HepG2 (cell line): ENCODE results near the gene RUSF1. TPM values are rescaled to one million over a fixed set of nuclear protein-coding genes. Genes with fewer than 3 reads are reported as not detected.

Experiments used
- CENPX ChIP-seq: sonication (generic); formaldehyde crosslinking; IDR thresholded peaks from 2 replicates; pipeline ENCODE4 v1.9.0; 2021; ENCODE audit warnings: mild to moderate bottlenecking, missing genetic modification reagents, moderate library complexity
- NCOA1 ChIP-seq: sonication (generic); formaldehyde crosslinking; IDR thresholded peaks from 2 replicates; pipeline ENCODE4 v1.9.0; 2021; ENCODE audit warnings: missing genetic modification reagents
- NONO ChIP-seq, 2 experiments: fragments of 450-650 bp in 1 of 2; sonication (generic) in 1 of 2; formaldehyde crosslinking in 1 of 2; IDR thresholded peaks in 1 of 2; conservative IDR thresholded peaks in 1 of 2; 2 replicates each; pipeline versions ENCODE4 v1.6.1 to v1.8.0; 2017 to 2022; ENCODE audit warnings: mild to moderate bottlenecking in 1 of 2, missing genetic modification reagents in 1 of 2, moderate library complexity in 1 of 2
- SKI ChIP-seq: fragments of 450-650 bp; IDR thresholded peaks from one replicate; pipeline ENCODE4 v1.6.1; 2018; ENCODE audit warnings: mild to moderate bottlenecking; ENCODE audit not compliant: partially characterized antibody
- TEAD2 ChIP-seq: sonication (generic); formaldehyde crosslinking; IDR thresholded peaks from 2 replicates; pipeline ENCODE4 v1.9.0; 2021; ENCODE audit warnings: missing genetic modification reagents
- ZBTB7B ChIP-seq: sonication (generic); formaldehyde crosslinking; IDR thresholded peaks from 2 replicates; pipeline ENCODE4 v1.4.0; 2020; ENCODE audit warnings: missing genetic modification reagents
- ZFP37 ChIP-seq: sonication (generic); formaldehyde crosslinking; IDR thresholded peaks from 2 replicates; pipeline ENCODE4 v1.4.0; 2020; ENCODE audit warnings: missing genetic modification reagents, borderline replicate concordance
- ZMYM4 ChIP-seq: sonication (generic); formaldehyde crosslinking; IDR thresholded peaks from 2 replicates; pipeline ENCODE4 v1.8.1; 2023; ENCODE audit warnings: mild to moderate bottlenecking, missing genetic modification reagents
- ZNF274 ChIP-seq: sonication (generic); formaldehyde crosslinking; IDR thresholded peaks from 2 replicates; pipeline ENCODE4 v1.5.1; 2020; ENCODE audit warnings: mild to moderate bottlenecking, missing genetic modification reagents
- ZNF577 ChIP-seq: sonication (generic); formaldehyde crosslinking; IDR thresholded peaks from 2 replicates; pipeline ENCODE4 v1.4.0; 2020; ENCODE audit warnings: mild to moderate bottlenecking, low read depth, missing genetic modification reagents, borderline replicate concordance
- ZNF589 ChIP-seq: sonication (generic); formaldehyde crosslinking; conservative IDR thresholded peaks from 2 replicates; pipeline ENCODE4 v1.8.0; 2022; ENCODE audit warnings: mild to moderate bottlenecking, moderate library complexity, missing genetic modification reagents
- ZSCAN30 ChIP-seq: sonication (generic); formaldehyde crosslinking; IDR thresholded peaks from 2 replicates; pipeline ENCODE4 v1.5.0; 2020; ENCODE audit warnings: mild to moderate bottlenecking, missing genetic modification reagents
- polyA plus RNA-seq, 8 experiments: library from polyadenylated mRNA; depleted of rRNA in 3 of 8; stranded (reverse) in 7 of 8; unstranded in 1 of 8; fragments of >200 nt; fragmentation: Illumina TruSeq in 4 of 8; extraction: Trizol in 4 of 8; gene quantifications; 2 replicates each; pipeline versions ENCODE4 v1.2.1 to v1.2.3, GENCODE V29; 2011 to 2016; ENCODE audit warnings: low read depth in 4 of 8, missing spikeins in 1 of 8, mixed read lengths in 1 of 8; ENCODE audit not compliant: insufficient read depth in 1 of 8
- total RNA-seq, 5 experiments: library from RNA; depleted of rRNA; stranded (reverse); fragments of >200 nt; fragmentation: Illumina TruSeq; extraction: Trizol; gene quantifications; 2 replicates each; pipeline ENCODE4 v1.2.3, GENCODE V29; 2016; ENCODE audit warnings: low read depth in 1 of 5
- TF ChIP-seq, protein P1 (sequence below): sonication (generic); formaldehyde crosslinking; IDR thresholded peaks from 2 replicates; pipeline ENCODE4 v1.4.0; 2020; ENCODE audit warnings: missing genetic modification reagents, borderline replicate concordance
- TF ChIP-seq, protein P2 (sequence below): sonication (generic); formaldehyde crosslinking; IDR thresholded peaks from 2 replicates; pipeline ENCODE4 v1.4.0; 2020; ENCODE audit warnings: missing genetic modification reagents
- TF ChIP-seq, protein P3 (sequence below): sonication (generic); formaldehyde crosslinking; IDR thresholded peaks from 2 replicates; pipeline ENCODE4 v1.5.1; 2020; ENCODE audit warnings: mild to moderate bottlenecking, missing genetic modification reagents, moderate library complexity
- TF ChIP-seq, protein P4 (sequence below): sonication (generic); formaldehyde crosslinking; IDR thresholded peaks from 2 replicates; pipeline ENCODE4 v1.8.0; 2022; ENCODE audit warnings: missing genetic modification reagents, mild to moderate bottlenecking, moderate library complexity, borderline replicate concordance

The RUSF1 gene
- total and polyA plus RNA-seq, 2 of the 13 experiments (the other 11 are each of a cell fraction or from before 2014, with no cell fraction given): 40.8 to 50.2 TPM

DNA sequence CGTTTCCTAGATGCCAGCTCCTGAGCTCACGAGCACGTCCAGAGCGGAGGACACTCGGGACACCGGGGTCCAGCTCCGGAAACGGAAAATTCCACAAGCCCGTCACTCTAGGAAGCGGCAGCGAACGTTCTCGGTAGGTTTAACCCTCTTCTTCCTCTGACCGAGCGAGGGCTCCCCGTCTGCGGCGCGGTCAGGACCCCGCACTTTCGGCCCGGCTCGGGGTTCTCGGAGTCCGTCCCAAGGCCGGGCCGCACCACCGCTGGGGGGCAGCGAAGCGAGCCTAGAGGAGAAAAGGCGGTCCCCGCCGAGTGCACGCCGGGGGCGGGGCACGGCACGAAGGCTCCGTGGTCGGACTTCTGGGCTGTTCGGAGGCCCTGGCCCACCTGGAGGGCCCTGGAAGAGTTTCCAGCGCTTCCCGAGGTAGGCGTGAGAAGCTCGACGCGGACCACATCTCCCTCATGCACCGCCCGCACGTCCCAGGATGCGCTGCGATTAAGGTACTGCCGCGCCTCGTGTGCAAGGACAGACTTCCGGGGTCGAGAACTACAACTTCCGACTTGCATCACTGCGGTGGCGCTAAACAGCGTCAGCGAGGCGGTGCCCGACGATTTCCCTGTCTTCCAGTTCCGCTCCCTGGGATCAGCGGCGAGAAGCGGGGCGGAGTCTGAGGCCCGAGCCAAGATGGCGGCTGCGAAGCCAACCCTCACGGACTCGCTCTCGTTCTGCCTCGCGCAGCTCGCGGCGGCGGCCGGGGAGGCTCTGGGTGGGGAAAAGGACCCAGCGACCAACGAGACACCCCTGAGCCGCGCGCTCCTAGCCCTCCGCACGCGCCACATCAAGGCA is 49.1 kb downstream of the RUSF1 start, which contains the start of gene ARMC5 (continued):
- TF ChIP-seq SKI (peak; percentile 62), ZNF589 (CRISPR knock-in tag) (no peak), CENPX (no peak), ZSCAN30 (0 out of 2 replicates have a peak, but pooled peaks have one; percentile 22), ZBTB7B (CRISPR knock-in tag) (peak; percentile 69; the same call in 1 of the 2 replicates), ZNF577 (CRISPR knock-in tag) (peak; percentile 49; the same call in 1 of the 2 replicates), ZMYM4 (CRISPR knock-in tag) (peak; percentile 74; the same call in 1 of the 2 replicates), ZFP37 (CRISPR knock-in tag) (peak; percentile 79; the same call in 1 of the 2 replicates), ZNF274 (CRISPR knock-in tag) (peak; percentile 97), NONO (IDR thresholded peaks at IDR 0.05) (no peak), NONO (CRISPR knock-in tag; conservative IDR thresholded peaks at IDR 0.05) (peak; percentile 83), TEAD2 (CRISPR knock-in tag) (0 out of 2 replicates have a peak, but pooled peaks have one; percentile 82), NCOA1 (CRISPR knock-in tag) (0 out of 2 replicates have a peak, but pooled peaks have one; percentile 15)
- TF ChIP-seq, protein P1, sequence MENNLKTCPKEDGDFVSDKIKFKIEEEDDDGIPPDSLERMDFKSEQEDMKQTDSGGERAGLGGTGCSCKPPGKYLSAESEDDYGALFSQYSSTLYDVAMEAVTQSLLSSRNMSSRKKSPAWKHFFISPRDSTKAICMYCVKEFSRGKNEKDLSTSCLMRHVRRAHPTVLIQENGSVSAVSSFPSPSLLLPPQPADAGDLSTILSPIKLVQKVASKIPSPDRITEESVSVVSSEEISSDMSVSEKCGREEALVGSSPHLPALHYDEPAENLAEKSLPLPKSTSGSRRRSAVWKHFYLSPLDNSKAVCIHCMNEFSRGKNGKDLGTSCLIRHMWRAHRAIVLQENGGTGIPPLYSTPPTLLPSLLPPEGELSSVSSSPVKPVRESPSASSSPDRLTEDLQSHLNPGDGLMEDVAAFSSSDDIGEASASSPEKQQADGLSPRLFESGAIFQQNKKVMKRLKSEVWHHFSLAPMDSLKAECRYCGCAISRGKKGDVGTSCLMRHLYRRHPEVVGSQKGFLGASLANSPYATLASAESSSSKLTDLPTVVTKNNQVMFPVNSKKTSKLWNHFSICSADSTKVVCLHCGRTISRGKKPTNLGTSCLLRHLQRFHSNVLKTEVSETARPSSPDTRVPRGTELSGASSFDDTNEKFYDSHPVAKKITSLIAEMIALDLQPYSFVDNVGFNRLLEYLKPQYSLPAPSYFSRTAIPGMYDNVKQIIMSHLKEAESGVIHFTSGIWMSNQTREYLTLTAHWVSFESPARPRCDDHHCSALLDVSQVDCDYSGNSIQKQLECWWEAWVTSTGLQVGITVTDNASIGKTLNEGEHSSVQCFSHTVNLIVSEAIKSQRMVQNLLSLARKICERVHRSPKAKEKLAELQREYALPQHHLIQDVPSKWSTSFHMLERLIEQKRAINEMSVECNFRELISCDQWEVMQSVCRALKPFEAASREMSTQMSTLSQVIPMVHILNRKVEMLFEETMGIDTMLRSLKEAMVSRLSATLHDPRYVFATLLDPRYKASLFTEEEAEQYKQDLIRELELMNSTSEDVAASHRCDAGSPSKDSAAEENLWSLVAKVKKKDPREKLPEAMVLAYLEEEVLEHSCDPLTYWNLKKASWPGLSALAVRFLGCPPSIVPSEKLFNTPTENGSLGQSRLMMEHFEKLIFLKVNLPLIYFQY (CRISPR knock-in tag): peak; percentile 67; the same call in 1 of the 2 replicates
- TF ChIP-seq, protein P2, sequence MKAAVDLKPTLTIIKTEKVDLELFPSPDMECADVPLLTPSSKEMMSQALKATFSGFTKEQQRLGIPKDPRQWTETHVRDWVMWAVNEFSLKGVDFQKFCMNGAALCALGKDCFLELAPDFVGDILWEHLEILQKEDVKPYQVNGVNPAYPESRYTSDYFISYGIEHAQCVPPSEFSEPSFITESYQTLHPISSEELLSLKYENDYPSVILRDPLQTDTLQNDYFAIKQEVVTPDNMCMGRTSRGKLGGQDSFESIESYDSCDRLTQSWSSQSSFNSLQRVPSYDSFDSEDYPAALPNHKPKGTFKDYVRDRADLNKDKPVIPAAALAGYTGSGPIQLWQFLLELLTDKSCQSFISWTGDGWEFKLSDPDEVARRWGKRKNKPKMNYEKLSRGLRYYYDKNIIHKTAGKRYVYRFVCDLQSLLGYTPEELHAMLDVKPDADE: peak; percentile 84
- TF ChIP-seq, protein P3, sequence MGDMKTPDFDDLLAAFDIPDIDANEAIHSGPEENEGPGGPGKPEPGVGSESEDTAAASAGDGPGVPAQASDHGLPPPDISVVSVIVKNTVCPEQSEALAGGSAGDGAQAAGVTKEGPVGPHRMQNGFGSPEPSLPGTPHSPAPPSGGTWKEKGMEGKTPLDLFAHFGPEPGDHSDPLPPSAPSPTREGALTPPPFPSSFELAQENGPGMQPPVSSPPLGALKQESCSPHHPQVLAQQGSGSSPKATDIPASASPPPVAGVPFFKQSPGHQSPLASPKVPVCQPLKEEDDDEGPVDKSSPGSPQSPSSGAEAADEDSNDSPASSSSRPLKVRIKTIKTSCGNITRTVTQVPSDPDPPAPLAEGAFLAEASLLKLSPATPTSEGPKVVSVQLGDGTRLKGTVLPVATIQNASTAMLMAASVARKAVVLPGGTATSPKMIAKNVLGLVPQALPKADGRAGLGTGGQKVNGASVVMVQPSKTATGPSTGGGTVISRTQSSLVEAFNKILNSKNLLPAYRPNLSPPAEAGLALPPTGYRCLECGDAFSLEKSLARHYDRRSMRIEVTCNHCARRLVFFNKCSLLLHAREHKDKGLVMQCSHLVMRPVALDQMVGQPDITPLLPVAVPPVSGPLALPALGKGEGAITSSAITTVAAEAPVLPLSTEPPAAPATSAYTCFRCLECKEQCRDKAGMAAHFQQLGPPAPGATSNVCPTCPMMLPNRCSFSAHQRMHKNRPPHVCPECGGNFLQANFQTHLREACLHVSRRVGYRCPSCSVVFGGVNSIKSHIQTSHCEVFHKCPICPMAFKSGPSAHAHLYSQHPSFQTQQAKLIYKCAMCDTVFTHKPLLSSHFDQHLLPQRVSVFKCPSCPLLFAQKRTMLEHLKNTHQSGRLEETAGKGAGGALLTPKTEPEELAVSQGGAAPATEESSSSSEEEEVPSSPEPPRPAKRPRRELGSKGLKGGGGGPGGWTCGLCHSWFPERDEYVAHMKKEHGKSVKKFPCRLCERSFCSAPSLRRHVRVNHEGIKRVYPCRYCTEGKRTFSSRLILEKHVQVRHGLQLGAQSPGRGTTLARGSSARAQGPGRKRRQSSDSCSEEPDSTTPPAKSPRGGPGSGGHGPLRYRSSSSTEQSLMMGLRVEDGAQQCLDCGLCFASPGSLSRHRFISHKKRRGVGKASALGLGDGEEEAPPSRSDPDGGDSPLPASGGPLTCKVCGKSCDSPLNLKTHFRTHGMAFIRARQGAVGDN (CRISPR knock-in tag): peak; percentile 96
- TF ChIP-seq, protein P4, sequence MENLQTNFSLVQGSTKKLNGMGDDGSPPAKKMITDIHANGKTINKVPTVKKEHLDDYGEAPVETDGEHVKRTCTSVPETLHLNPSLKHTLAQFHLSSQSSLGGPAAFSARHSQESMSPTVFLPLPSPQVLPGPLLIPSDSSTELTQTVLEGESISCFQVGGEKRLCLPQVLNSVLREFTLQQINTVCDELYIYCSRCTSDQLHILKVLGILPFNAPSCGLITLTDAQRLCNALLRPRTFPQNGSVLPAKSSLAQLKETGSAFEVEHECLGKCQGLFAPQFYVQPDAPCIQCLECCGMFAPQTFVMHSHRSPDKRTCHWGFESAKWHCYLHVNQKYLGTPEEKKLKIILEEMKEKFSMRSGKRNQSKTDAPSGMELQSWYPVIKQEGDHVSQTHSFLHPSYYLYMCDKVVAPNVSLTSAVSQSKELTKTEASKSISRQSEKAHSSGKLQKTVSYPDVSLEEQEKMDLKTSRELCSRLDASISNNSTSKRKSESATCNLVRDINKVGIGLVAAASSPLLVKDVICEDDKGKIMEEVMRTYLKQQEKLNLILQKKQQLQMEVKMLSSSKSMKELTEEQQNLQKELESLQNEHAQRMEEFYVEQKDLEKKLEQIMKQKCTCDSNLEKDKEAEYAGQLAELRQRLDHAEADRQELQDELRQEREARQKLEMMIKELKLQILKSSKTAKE: 0 out of 2 replicates have a peak, but pooled peaks have one; percentile 23
